NT2/D1 (cell line): ENCODE results near the gene ARL8A.

ENCODE experiments used
- SUZ12 ChIP-seq: IDR thresholded peaks from 2 replicates; pipeline ENCODE4 v1.6.1; 2011; ENCODE audit not compliant: insufficient read length, insufficient read depth; ENCODE audit errors: extremely low read depth
- YY1 ChIP-seq: IDR thresholded peaks from 2 replicates; pipeline ENCODE4 v1.6.1; 2011; ENCODE audit not compliant: insufficient read length, insufficient read depth
- ZNF274 ChIP-seq: IDR thresholded peaks from 2 replicates; pipeline ENCODE4 v1.6.1; 2011; ENCODE audit warnings: mild to moderate bottlenecking, low read depth, low read length

DNA sequence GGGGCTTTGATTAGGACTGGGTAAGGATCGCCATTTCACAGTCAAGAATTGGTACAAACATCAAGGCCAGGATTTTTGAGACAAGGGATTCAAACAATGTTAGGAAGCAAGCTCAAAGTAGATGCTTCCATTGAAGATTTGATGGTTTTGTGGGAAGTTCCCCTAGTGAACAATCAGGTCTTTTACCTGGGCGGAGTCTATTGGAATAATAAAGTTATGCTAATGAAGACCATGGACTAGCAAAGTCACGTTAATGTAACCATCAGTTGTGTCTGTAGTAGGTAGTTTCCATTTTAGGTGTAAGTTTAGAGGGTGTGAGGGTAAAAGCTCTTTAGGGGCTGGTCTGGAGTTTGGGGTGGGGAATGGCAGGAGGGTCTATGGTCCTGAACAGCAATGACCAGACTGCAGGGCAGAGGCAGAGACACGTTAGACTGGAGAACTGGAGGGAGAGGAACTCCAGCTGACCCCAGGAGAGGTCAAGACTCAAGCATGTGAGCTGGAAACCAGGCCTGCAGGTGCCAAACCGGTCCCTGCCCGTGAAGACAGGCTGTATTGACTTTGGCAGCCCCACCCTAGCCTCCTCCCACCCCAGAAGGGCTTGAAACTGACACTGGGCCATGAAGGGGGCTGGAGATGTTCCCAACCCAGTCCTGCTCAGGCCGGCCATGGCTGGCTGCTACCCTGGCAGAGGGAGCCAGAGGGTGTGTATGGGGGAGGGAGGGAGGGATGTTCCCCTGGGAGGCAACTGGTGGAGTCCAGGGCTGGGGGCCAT lies 57.8 kb downstream of the ARL8A start:
- TF ChIP-seq SUZ12 (no peak), YY1 (no peak), ZNF274 (no peak)
